ENCODE results near the gene ZNF598. TPM values are rescaled to one million over a fixed set of nuclear protein-coding genes. Genes with fewer than 3 reads are reported as not detected.

The ZNF598 gene
- total and polyA plus RNA-seq, 2 of the 13 experiments (the other 11 are each of a cell fraction or from before 2014, with no cell fraction given) = 13.5 to 14.2 TPM

- TF ChIP-seq ZSCAN29 (CRISPR knock-in tag; conservative IDR thresholded peaks at IDR 0.05) = no peak
- no peak for TF ChIP-seq BHLHE40 (IDR thresholded peaks at IDR 0.05; ENCODE audit: low read length)
- no peak for TF ChIP-seq ELF1 (CRISPR knock-in tag; IDR thresholded peaks at IDR 0.05)
- TF ChIP-seq ZNF790 (CRISPR knock-in tag; IDR thresholded peaks at IDR 0.05; ENCODE audit: borderline replicate concordance) = no peak
- no peak for TF ChIP-seq ZNF232 (CRISPR knock-in tag; IDR thresholded peaks at IDR 0.05; ENCODE audit: borderline replicate concordance)
- TF ChIP-seq, protein P1, sequence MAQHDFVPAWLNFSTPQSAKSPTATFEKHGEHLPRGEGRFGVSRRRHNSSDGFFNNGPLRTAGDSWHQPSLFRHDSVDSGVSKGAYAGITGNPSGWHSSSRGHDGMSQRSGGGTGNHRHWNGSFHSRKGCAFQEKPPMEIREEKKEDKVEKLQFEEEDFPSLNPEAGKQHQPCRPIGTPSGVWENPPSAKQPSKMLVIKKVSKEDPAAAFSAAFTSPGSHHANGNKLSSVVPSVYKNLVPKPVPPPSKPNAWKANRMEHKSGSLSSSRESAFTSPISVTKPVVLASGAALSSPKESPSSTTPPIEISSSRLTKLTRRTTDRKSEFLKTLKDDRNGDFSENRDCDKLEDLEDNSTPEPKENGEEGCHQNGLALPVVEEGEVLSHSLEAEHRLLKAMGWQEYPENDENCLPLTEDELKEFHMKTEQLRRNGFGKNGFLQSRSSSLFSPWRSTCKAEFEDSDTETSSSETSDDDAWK (CRISPR knock-in tag; IDR thresholded peaks at IDR 0.05) = no peak
- no peak for TF ChIP-seq KDM5A (IDR thresholded peaks at IDR 0.05; ENCODE audit: borderline replicate concordance, low read length)
- no peak for TF ChIP-seq ZNF253 (CRISPR knock-in tag; IDR thresholded peaks at IDR 0.05; ENCODE audit: borderline replicate concordance)
- TF ChIP-seq SKI (IDR thresholded peaks at IDR 0.05; ENCODE audit: partially characterized antibody) = no peak
- TF ChIP-seq ZNF784 (CRISPR knock-in tag; IDR thresholded peaks at IDR 0.05; ENCODE audit: borderline replicate concordance) = no peak; the same call in 1 of the 2 replicates
- TF ChIP-seq HES4 (CRISPR knock-in tag; IDR thresholded peaks at IDR 0.05; ENCODE audit: borderline replicate concordance) = no peak
- no peak for TF ChIP-seq KIAA2018 (CRISPR knock-in tag; IDR thresholded peaks at IDR 0.05; ENCODE audit: borderline replicate concordance)
- TF ChIP-seq BRD4 (CRISPR knock-in tag; IDR thresholded peaks at IDR 0.05) = no peak
- no peak for TF ChIP-seq ATF7 (IDR thresholded peaks at IDR 0.05)
- no peak for TF ChIP-seq ATF7 (CRISPR knock-in tag; IDR thresholded peaks at IDR 0.05)
- TF ChIP-seq, protein P2, sequence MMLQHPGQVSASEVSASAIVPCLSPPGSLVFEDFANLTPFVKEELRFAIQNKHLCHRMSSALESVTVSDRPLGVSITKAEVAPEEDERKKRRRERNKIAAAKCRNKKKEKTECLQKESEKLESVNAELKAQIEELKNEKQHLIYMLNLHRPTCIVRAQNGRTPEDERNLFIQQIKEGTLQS (CRISPR knock-in tag; IDR thresholded peaks at IDR 0.05) = no peak
- TF ChIP-seq ZNF484 (CRISPR knock-in tag; IDR thresholded peaks at IDR 0.05; ENCODE audit: borderline replicate concordance, low read depth) = no peak
- no peak for TF ChIP-seq ZNF468 (CRISPR knock-in tag; IDR thresholded peaks at IDR 0.05)
- TF ChIP-seq AGO1 (IDR thresholded peaks at IDR 0.05; ENCODE audit: low read depth, low read length, poor library complexity, severe bottlenecking) = no peak
- TF ChIP-seq TGIF2 (CRISPR knock-in tag; IDR thresholded peaks at IDR 0.05) = peak; percentile 92
Measured at GRCh38 chr16:1963806-1964505, 45.7 kb downstream of the ZNF598 start (continued).

Measured in HepG2 (cell line).